Renal cortical epithelial cell (primary cell): ENCODE data around the gene PLA2G2C. TPM values are rescaled to one million over a fixed set of nuclear protein-coding genes. Genes with fewer than 3 reads are reported as not detected.
"Not testable (repeated sequence)": the region's sequence is repeated elsewhere in the genome, so short reads cannot be mapped to it uniquely, and the experiment has no call there.

Source experiments
- DNase-seq: peaks from one replicate; pipeline ENCODE4 v3.0.0-alpha.2; 2011; ENCODE audit warnings: low read depth
- total RNA-seq: library from RNA; depleted of rRNA; stranded (reverse); fragments of >200 nt; gene quantifications from 2 replicates; pipeline ENCODE4 v1.2.3, GENCODE V29; 2014

Gene PLA2G2C, protein sequence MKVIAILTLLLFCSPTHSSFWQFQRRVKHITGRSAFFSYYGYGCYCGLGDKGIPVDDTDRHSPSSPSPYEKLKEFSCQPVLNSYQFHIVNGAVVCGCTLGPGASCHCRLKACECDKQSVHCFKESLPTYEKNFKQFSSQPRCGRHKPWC
- total RNA-seq: not detected in 2 replicates

GRCh38 chr1:20185834-20186782 is at the start of gene PLA2G2C, which contains the start of gene UBXN10:
Gene PLA2G2C (minus strand): TSS chr1:20186518. CDS start chr1:20177363, 9,155 bp downstream.
Gene UBXN10 (plus strand): TSS chr1:20186096. CDS start chr1:20190562, 4,466 bp downstream.
- peak; percentile 38 for DNase-seq

GRCh38 chr1:20234788-20235535 is 48.6 kb upstream of the PLA2G2C start:
- peak; percentile 75 for DNase-seq

DNA sequence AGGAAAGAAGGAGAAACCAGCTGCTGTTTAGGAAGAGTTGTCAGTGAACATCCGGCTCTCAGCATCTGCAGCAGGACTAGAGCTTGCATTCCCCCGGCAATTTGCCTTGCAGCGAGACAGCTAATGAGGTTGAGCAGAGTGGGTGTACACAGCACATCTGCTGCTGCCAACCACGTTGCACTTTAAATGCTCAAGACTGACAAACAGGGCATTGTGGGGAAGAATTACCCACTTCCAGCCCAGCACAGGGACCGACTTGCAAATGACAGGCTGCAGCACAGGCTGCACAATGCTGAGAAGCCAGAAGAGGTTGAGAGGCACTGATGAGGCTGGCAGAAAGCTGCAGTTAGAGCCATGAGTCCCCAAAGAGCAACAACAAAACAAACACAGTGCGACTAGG is 47.5 kb upstream of the PLA2G2C start:
- DNase-seq: no peak

DNA sequence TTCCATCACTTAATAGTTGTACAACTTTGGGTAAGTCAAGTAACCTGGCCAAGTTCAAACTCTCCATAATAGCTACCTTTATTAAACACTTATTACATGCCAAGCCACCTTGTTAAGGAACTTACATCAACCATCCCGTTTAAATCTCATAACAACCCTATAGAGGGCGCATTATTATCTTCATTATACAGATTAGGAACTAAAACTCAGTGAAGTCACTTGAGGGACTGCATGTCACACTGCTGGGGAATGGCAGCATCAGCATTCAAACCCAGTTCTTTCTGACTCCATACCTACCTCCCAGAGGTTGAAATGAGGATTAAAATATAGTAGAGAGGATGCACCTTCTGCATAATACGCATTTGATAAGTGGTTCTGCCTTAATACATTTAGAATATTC is 47.1 kb upstream of the PLA2G2C start:
- DNase-seq: peak; percentile 34

DNA sequence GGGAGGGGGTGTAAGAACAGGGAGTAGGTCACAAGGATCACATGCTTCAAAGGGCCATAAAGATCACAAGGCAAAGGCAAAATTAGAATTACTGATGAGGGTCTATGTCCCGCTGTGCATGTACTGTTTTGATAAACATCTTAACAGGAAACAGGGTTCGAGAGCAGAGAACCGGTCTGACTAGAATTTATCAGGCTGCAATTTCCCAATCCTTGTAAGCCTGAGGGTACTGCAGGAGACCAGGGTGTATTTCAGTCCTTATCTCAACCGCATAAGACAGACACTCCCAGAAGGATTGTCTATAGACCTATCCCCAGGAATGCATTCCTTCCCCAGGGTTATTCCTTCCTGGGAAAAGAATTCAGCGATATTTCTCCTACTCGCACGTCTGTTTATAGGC is 46.2 kb upstream of the PLA2G2C start:
- not testable (repeated sequence) for DNase-seq

DNA sequence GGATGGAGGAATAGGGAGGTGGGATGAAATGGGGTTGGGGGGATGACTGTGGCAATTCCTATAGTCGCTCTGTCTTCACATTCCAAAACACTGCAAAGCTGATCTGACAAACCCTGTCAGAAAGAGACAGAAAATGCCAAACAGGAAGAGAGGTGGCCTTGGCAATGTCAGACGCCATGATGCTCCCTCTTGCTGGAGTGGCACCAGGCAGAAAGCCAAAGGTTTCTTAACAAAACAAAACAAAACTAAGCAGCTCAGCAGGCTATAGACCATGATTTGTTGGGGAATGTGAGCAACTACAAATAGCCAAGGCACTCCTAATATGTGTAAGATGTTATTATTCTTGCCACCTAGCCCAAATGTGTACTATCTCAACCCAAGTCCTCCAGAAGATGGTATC is 42.9 kb upstream of the PLA2G2C start:
- no peak for DNase-seq

DNA sequence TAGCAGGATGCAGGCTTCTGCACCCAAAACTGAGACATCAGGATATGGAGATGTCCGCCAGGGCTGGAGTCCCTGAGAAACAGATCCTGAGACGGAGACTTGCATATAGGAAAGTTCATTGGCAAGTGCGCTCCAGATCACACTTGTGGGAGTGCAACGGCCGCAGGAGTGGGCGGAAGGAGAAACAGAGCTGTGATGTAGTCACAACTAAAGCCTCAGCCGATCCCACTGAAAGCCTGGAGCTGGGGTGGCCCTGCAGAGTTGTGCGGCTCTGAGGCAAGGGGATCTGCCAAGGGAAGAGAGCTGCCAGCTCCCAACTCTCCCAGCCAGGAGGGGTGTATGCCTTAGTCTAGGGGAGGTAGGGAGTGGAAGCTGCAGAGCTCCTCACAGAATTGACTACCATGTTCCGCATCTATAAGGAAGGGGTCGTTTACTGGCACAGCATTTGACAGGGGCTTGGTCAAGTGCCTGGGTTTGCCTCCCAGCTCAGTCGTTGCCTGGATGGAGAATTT is 42.1 kb upstream of the PLA2G2C start:
- no peak for DNase-seq

DNA sequence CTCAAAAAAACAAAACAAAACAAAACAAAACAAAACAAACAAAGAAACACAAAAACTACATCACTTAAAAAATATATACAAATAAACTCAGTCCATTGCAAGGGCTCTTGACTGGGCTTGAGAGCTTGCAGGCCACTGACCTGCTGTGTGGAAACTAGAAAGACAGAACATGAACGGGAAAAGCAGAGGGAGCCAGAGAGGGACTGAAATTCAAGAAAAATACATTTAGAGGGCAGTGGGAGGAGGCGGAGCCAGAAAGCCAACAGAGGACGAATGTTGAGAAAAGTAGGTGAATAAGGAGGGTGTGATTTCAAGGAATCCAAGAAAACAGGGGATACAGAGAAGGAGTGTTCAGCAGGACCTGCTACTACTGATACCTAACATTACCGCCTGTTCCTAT is 41.4 kb upstream of the PLA2G2C start:
- no peak for DNase-seq

DNA sequence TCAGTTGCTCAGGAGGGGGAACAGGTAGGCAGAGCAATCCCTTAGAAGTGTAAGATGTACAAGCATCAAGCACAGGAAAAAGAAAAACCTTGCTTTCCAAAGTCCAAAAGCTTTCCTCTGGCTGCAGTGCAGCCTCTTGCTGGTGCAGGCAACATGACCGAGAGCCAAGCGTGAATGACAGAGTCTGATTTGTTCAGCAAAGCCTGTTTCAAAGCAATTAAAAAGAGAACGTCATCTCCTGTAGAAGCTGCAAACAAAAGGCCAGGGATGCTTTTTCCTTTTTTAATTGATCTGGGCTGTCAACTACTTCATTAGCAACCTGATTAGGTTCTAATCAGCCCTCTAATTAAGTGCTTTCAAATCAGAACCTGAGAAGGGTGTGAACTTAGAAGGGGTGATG is 38.2 kb upstream of the PLA2G2C start:
- no peak for DNase-seq

DNA sequence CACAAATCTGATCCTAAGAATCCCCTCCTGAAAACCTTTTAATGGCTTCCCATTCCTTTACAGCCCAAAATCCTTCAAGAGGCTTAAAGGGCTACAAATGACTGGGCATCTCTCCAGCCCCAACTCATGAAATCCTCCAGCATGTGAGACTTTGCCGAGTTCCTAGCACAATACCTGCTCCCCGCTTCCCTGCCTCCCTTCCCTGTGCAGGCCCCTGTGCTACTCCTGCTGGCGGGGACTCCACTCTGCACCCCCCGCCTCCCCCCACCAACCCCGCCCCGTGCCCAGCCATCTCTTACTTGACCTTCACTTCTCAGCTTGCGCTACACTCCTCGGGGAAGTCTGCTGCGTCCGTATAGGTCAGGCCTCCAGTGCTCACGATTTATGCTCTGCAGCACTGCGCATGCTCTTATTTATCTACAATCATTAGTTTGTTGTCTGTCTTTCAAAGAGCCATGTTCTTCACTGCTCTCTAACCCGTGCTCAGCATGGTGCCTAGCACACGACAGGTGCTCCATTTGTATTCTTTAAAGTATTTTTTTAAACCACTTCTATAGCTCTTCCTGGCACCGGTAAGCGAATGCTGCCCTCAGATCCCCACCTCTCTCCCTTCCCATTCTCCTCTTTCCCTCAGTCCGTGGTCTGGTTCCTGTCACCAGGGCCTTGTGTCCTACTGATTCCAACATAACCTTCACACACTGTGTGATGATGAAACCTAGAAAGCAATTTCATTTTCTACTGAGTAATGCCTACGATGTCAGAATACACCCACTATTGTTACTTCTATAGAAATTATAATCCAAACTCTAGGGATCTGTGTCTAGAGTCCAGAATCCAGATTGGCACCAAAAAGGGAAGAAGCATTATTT is 37.5 kb upstream of the PLA2G2C start:
- DNase-seq: no peak

DNA sequence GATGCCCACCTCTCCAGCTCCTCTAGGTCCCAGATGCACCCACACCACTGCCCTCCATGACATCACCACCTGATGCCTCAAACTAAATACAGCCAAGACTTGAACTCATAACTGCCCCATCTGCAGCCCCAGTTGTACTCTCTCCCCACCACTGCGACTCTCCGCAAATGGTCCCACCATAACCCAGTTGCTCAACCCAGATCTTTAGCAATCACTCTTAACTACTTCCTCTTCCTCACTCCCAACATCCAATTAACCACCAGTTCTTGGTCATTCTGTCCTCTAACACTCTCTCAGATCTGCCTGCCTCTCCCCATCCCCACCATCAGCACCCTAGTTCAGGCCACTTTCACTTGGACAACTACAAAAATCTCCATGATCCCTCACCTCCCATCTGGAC is 36.8 kb upstream of the PLA2G2C start:
- DNase-seq: no peak

DNA sequence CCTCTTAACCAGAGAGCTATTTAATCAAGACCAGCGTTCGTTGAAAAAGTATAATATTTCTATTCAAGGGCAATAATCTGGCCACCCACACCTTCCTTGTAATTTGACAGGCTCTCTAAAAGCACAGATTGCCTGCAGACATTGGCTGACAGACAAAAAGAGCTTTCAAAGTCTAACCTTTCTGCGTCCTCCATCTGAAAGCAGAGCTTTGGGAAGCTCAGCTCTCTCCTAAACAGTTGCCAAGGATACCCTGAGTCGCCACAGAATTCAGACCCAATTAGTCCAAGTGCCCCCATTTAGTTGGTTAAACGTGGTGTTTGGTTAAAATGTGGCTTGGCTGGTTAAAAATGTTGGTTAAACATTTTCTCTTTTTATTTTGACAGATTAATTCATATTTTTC is 33.7 kb upstream of the PLA2G2C start:
- DNase-seq: no peak

- DNase-seq: not testable (repeated sequence)
These were observed 32.7 kb upstream of the PLA2G2C start for GRCh38 chr1:20219053-20219452.

DNA sequence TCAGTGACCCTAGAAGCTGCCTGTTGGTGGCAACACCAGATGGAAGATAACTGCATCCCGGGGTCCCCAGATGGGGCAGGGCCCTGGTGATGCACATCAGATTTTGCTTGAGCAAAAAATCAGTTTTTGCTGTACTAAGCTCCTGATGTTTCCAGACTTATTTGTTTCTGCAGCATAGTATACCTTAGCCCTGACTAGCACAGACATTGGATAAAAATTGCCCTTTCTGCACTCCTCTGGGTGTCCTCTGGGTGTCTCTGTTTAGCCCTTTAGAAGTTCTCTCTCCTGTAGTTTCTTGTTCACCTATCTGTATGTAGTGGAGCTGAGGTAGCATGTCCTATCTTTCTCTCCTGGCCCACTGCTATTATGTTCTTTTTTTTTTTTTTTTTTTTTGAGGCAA is 30.3 kb upstream of the PLA2G2C start:
- DNase-seq: no peak

DNA sequence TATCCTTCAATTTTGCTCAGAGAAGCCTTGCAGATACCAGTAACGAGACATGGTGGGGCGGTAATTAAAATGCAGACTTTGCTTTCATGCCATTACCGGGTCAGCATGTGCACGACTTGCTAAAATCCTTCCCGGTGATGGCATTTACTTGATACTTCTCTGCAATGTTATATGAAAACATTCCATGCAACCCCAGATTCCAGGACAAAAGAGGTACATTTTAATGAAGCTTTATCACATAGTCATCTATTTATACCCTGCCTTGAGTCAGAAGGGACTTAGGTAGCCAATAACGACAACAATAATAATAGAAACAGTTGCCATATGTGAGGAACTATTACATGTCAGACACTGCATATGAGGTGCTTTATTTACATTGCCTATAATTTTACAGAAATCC is 29.4 kb upstream of the PLA2G2C start:
- no peak for DNase-seq

DNA sequence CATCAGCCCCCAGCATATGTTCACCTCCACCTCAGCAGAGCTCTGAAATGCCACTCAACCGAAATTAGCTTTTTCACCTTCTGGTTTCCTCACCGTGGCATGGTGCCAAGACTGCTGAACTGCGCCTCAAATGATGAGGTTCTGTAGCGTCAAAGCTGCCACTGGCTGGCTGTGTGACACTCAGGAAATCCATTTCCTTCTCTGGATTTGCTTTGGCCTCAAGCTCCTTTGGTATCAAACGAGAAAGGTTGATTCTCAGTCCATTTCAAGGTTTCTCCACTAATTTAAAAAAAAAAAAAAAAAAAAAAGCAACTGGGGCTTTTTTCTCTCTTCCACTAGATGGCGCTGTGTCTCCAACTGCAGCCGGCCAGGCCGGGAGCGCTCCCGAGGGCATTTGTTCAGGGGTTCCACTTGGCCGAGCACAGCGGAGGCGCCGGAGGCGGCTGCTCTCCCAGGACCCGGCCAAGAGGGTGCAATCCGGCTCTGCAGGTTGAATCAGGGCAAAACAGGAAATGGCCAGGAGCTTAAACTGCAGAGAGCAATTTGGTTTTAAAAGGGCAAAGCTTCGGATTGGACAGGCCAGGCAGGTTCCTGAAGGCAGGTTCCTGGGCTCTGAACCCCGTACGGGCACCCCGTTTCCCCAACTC is 26.5 kb upstream of the PLA2G2C start:
- peak; percentile 91 for DNase-seq

DNA sequence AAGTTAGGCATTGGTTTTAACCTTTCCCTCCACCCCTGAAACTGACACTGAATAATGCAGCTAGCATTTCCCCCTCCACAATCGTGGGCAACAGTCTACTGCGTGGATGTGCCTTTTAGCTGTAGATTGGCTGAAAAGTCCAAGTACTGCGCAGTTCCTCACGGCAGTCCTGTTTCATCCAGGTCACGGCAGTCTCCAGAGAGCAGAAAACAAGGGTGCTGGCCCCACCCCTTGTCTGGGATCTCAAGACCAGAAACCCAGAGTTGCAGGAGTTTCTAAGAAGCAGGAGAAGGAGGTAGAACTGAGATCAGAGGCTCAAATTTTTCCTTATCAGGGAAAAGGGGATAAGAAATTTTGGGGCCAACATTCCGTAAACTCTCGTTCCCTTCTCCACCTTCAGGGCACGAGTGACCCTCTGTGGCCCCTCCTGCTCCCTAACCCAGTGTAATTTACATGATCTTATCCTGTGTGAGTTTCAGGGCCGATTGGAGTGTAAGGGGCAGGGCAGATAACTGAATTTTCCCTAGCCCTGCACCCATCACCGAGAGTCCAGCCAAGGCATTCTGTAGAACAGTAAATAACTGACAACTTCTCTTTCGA is 25.9 kb upstream of the PLA2G2C start:
- no peak for DNase-seq

DNA sequence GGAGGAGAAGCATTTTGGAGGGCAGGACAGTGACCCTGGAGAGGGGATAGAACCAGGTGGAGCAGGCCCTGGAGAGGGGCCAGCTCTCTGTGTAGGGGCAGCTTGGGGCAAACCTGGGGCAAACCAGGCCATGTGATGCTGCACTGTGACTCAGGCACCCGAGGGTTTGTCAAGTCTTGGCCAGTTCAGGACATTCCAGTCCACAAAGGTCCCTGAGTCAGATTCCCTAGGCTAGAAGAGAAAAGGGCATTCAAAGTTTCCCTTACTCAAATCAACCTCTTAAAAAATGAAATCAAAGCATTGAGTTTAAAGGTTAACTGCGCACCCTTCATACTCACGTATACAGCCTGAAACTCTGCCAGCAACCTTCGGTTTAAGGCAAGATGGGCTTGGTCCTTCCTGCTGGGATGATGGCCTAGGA is 25.2 kb upstream of the PLA2G2C start:
- DNase-seq: peak; percentile 95

GRCh38 chr1:20210736-20211460 is 24.6 kb upstream of the PLA2G2C start:
- no peak for DNase-seq

DNA sequence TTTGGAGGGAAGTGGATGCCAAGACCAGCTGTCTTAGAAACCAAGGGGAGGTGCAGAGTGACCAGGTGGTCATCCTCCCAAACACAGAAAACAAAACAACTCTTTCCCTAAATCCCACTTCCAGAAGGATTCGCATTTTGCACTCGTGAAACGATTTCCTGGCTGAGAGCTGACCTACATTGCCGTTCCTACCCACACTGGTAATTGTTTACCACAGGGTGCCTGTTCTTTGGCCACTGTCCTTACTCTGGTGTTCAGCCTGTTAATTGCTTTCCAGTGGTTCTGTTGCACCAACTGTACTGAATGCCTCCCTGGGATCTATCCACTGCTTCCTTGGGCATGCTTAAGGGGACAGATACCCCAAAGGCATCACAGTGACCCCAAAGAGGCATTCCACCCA is 23.2 kb upstream of the PLA2G2C start:
- DNase-seq: no peak
